ENCODE data around the gene ZDHHC3.
"Not testable (repeated sequence)": the region's sequence is repeated elsewhere in the genome, so short reads cannot be mapped to it uniquely, and the experiment has no call there.

Gene ZDHHC3

DNA sequence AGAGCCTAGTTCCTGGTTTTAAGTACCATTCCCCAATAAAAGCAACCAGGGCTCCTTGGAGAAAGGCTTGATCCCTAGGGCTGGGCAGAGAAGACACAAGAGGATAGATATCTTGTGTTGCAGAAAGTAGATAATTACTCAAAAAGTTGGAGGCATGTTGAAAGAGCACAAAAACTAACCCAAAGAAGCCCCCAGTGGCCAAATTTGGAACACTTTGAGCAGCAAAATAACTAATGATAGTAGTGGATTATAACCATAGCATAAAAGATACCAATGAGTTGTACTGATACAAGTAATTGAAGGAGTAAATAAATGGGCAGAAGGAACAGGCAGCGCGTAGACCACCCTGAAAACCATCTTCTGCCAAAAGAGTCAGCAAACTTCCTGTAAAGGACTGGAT is 12.1 kb upstream of the ZDHHC3 start:
- no peaks in the 10 kb centered on the region for H3K27me3 Mint-ChIP-seq (ENCODE audit: low read depth)
- peaks cover 47% of the 10 kb centered on the region for H3K4me1 Mint-ChIP-seq (ENCODE audit: low read depth)
- no peak overlapping the region for H3K27ac Mint-ChIP-seq
- no peaks in the 10 kb centered on the region for H3K9me3 Mint-ChIP-seq
- H3K4me3 Mint-ChIP-seq, result no peak overlapping the region
- peaks cover 28% of the 10 kb centered on the region for H3K36me3 Mint-ChIP-seq (ENCODE audit: low read depth)

- no peaks in the 10 kb centered on the region for H3K9me3 Mint-ChIP-seq
- H3K27ac Mint-ChIP-seq, result no peak overlapping the region
- H3K4me3 Mint-ChIP-seq, result no peak overlapping the region
- H3K4me1 Mint-ChIP-seq (ENCODE audit: low read depth), result peaks cover 48% of the 10 kb centered on the region
- H3K36me3 Mint-ChIP-seq (ENCODE audit: low read depth), result peaks cover 22% of the 10 kb centered on the region
- H3K27me3 Mint-ChIP-seq (ENCODE audit: low read depth), result no peaks in the 10 kb centered on the region
Measured at GRCh38 chr3:44987332-44987731, 11.4 kb upstream of the ZDHHC3 start.

GRCh38 chr3:44986330-44986729 is 10.4 kb upstream of the ZDHHC3 start:
- H3K9me3 Mint-ChIP-seq; H3K27me3 Mint-ChIP-seq (ENCODE audit: low read depth); H3K4me3 Mint-ChIP-seq; H3K27ac Mint-ChIP-seq: not testable (repeated sequence)
- peaks cover 17% of the 10 kb centered on the region for H3K36me3 Mint-ChIP-seq (ENCODE audit: low read depth)
- H3K4me1 Mint-ChIP-seq (ENCODE audit: low read depth), result peaks cover 52% of the 10 kb centered on the region

DNA sequence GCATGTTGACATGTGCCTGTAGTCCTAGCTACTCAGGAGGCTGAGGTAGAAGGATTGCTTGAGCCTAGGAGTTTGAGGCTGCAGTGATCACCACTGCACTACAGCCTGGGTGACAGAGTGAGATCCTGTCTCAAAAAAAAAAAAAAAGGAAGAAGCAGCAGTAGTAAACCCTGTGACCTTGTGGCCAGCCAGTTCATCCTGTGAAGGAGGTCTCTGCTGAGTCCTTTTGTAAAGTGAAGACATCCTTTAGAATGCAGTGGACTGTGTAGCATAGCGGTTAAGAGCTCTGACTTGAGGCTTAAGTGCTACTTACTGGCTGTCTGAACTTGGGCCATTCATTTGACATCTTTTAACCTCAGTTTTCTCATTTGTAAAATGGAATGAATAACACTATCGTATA is 8.4 kb upstream of the ZDHHC3 start:
- Mint-ChIP-seq H3K27me3 (ENCODE audit: low read depth) (no peaks in the 10 kb centered on the region), H3K4me1 (ENCODE audit: low read depth) (peaks cover 63% of the 10 kb centered on the region), H3K4me3 (no peak overlapping the region), H3K36me3 (ENCODE audit: low read depth) (peaks cover 11% of the 10 kb centered on the region), H3K27ac (no peak overlapping the region), H3K9me3 (no peaks in the 10 kb centered on the region)

GRCh38 chr3:44983484-44983941 is 7.5 kb upstream of the ZDHHC3 start:
- Mint-ChIP-seq H3K27ac (peak overlapping the region; percentile 20), H3K4me1 (ENCODE audit: low read depth) (peaks cover 63% of the 10 kb centered on the region), H3K4me3 (no peak overlapping the region), H3K9me3 (no peaks in the 10 kb centered on the region), H3K36me3 (ENCODE audit: low read depth) (peaks cover 6% of the 10 kb centered on the region), H3K27me3 (ENCODE audit: low read depth) (no peaks in the 10 kb centered on the region)

DNA sequence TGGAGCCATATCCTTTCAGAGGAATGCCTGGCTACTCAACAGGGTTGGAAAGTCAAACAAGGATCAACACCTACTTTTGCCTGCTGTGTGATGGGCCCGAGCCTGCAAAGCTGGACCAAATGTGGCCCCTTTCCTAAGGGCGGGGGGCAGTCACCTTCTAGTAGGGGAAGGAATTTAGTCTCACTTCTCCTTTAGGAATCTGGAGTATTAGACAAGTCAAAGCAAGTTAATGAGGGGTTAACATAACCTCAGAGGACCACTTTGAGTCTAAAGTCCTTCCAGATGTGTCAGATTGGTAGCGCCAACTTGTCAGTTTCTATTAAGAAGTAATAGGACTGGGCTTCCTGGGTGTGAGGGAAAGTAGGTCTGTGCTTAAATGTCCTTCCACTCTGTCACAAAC is 6.8 kb upstream of the ZDHHC3 start:
- Mint-ChIP-seq H3K27ac (peak overlapping the region; percentile 82), H3K9me3 (no peaks in the 10 kb centered on the region), H3K27me3 (ENCODE audit: low read depth) (no peaks in the 10 kb centered on the region), H3K4me3 (no peak overlapping the region), H3K4me1 (ENCODE audit: low read depth) (peaks cover 62% of the 10 kb centered on the region), H3K36me3 (ENCODE audit: low read depth) (peaks cover 8% of the 10 kb centered on the region)

DNA sequence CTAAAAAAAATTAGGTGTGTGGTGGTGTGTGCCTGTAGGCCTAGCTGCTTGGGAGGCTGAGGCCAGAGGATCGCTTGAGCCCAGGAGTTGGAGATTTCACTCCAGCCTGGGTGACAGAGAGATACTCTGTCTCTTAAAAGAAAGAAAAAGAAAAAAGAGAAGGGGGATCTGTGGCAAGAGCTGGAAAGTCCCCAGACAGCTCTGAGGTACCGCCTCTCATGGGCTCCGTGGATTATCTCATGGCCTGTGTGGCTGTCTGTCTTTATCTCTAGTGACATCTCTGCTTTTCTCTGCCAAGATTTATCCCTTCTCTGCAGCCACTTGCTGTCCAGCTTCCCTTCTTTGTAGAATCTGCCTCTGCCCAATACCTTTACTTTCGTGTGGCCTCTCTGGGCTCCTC is 5.8 kb upstream of the ZDHHC3 start:
- Mint-ChIP-seq H3K4me3 (peak overlapping the region; percentile 62), H3K9me3 (no peaks in the 10 kb centered on the region), H3K27me3 (ENCODE audit: low read depth) (no peaks in the 10 kb centered on the region), H3K27ac (peak overlapping the region; percentile 82), H3K36me3 (ENCODE audit: low read depth) (peaks cover 11% of the 10 kb centered on the region), H3K4me1 (ENCODE audit: low read depth) (peaks cover 69% of the 10 kb centered on the region)

GRCh38 chr3:44981220-44981619 is 5.2 kb upstream of the ZDHHC3 start:
- Mint-ChIP-seq H3K9me3 (no peaks in the 10 kb centered on the region), H3K27ac (peak overlapping the region; percentile 82), H3K27me3 (ENCODE audit: low read depth) (no peaks in the 10 kb centered on the region), H3K36me3 (ENCODE audit: low read depth) (peaks cover 11% of the 10 kb centered on the region), H3K4me3 (no peak overlapping the region), H3K4me1 (ENCODE audit: low read depth) (peaks cover 70% of the 10 kb centered on the region)

DNA sequence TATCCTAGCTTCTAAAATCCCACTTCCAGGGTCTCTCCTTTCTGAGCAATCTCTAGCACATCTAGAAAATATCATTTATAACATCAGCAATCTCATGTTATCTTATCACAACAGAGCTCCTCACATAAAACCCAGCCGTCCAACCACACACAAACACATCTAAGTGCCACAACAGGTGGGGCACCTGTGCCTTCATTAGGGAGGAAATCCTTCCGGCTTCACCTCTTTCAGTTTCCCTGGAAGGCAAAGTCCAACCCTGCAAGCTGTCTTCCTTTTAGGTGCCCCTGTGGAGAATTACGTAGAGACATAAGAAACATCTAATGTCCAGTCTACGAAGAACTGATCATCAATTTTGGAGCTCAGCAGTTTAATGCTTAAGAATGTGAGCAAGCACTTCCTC is 1.6 kb downstream of the ZDHHC3 start:
- H3K9me3 Mint-ChIP-seq, result no peaks in the 10 kb centered on the region
- no peak overlapping the region for H3K27ac Mint-ChIP-seq
- H3K27me3 Mint-ChIP-seq (ENCODE audit: low read depth), result no peaks in the 10 kb centered on the region
- peak overlapping the region; percentile 98 for H3K4me3 Mint-ChIP-seq
- H3K36me3 Mint-ChIP-seq (ENCODE audit: low read depth), result peaks cover 10% of the 10 kb centered on the region
- peaks cover 50% of the 10 kb centered on the region for H3K4me1 Mint-ChIP-seq (ENCODE audit: low read depth)

DNA sequence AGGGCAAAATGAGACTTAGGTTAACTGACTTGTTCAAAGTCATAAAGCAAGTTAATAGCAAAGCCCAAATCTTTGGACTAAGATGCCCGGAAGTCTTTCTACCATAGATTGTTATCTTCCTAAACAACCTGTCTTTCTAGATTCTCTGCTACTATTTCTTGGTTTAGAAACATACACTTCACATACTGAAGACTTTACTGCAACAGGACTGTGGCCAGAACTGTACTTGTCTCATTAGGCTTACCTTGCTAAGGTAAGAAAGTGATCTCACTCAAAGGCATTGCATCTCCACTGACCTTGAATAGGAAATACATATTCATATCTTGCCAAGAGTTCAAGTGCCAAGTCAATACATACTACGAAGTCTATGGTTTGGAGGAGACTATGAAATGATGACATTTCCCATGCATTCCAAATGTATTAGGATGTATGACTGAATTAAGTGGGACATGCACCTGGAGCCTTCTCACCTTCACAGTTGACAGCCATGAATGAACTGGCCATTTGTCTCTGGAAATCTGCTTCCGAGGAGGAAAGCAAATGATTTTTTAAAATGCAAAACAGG is 5.0 kb downstream of the ZDHHC3 start:
- no peaks in the 10 kb centered on the region for H3K9me3 Mint-ChIP-seq
- no peak overlapping the region for H3K4me3 Mint-ChIP-seq
- no peaks in the 10 kb centered on the region for H3K27me3 Mint-ChIP-seq (ENCODE audit: low read depth)
- H3K4me1 Mint-ChIP-seq (ENCODE audit: low read depth), result peaks cover 59% of the 10 kb centered on the region
- no peak overlapping the region for H3K27ac Mint-ChIP-seq
- peaks cover 7% of the 10 kb centered on the region for H3K36me3 Mint-ChIP-seq (ENCODE audit: low read depth)

DNA sequence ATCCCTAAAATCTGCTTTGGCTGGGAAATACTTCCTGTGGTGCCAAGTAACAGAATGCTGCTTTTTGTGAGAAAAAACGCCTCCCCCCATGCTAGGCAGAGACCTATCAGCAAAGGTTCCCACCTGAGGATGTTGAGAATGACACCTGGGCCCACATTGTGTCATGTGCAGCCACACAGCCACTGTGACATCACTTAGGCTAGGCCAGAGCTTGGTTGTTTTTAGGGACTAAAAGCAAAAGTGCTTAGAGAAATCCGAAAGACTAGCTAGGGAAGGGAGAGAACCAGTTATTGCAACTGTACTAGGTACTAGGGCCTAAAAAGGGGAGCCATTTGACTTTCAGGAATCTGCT is 6.2 kb downstream of the ZDHHC3 start:
- Mint-ChIP-seq H3K4me3 (no peak overlapping the region), H3K36me3 (ENCODE audit: low read depth) (peaks cover 7% of the 10 kb centered on the region), H3K27ac (peak overlapping the region; percentile 5), H3K4me1 (ENCODE audit: low read depth) (peaks cover 59% of the 10 kb centered on the region), H3K27me3 (ENCODE audit: low read depth) (no peaks in the 10 kb centered on the region), H3K9me3 (no peaks in the 10 kb centered on the region)

- Mint-ChIP-seq H3K27me3 (ENCODE audit: low read depth) (no peaks in the 10 kb centered on the region), H3K4me3 (peak overlapping the region; percentile 5), H3K36me3 (ENCODE audit: low read depth) (peaks cover 7% of the 10 kb centered on the region), H3K9me3 (no peaks in the 10 kb centered on the region), H3K27ac (peak overlapping the region; percentile 8), H3K4me1 (ENCODE audit: low read depth) (peaks cover 54% of the 10 kb centered on the region)
Measured at GRCh38 chr3:44969154-44969827, 6.7 kb downstream of the ZDHHC3 start.

GRCh38 chr3:44968447-44968858 is 7.5 kb downstream of the ZDHHC3 start:
- peaks cover 7% of the 10 kb centered on the region for H3K36me3 Mint-ChIP-seq (ENCODE audit: low read depth)
- H3K27ac Mint-ChIP-seq, result no peak overlapping the region
- H3K4me3 Mint-ChIP-seq, result no peak overlapping the region
- peaks cover 52% of the 10 kb centered on the region for H3K4me1 Mint-ChIP-seq (ENCODE audit: low read depth)
- no peaks in the 10 kb centered on the region for H3K27me3 Mint-ChIP-seq (ENCODE audit: low read depth)
- H3K9me3 Mint-ChIP-seq, result no peaks in the 10 kb centered on the region

GRCh38 chr3:44966795-44967278 is 9.1 kb downstream of the ZDHHC3 start:
- Mint-ChIP-seq H3K4me1 (ENCODE audit: low read depth) (peaks cover 58% of the 10 kb centered on the region), H3K9me3 (no peaks in the 10 kb centered on the region), H3K27ac (no peak overlapping the region)

GRCh38 chr3:44965165-44965564 is 10.8 kb downstream of the ZDHHC3 start:
- Mint-ChIP-seq H3K27me3 (ENCODE audit: low read depth) (no peaks in the 10 kb centered on the region), H3K4me3 (no peak overlapping the region), H3K9me3 (no peaks in the 10 kb centered on the region), H3K36me3 (ENCODE audit: low read depth) (peaks cover 7% of the 10 kb centered on the region), H3K4me1 (ENCODE audit: low read depth) (peaks cover 56% of the 10 kb centered on the region), H3K27ac (no peak overlapping the region)

More at GRCh38 chr3:44966795-44967278, 9.1 kb downstream of the ZDHHC3 start:
- no peak overlapping the region for H3K4me3 Mint-ChIP-seq
- H3K36me3 Mint-ChIP-seq (ENCODE audit: low read depth), result peaks cover 7% of the 10 kb centered on the region
- H3K27me3 Mint-ChIP-seq (ENCODE audit: low read depth), result no peaks in the 10 kb centered on the region
